Measurements from ENCODE around the gene OBI1. TPM values are rescaled to one million over a fixed set of nuclear protein-coding genes. Genes with fewer than 3 reads are reported as not detected.

Gene OBI1
- 10 to 100 TPM in 1 of 4 donors, 1 to 10 TPM in 3; 5.3 to 10.6 (median 6.7) TPM for total RNA-seq

GRCh38 chr13:78658630-78659449 lies at the start of gene OBI1:
Gene OBI1 (minus strand): TSS chr13:78659155. CDS start chr13:78659120, 35 bp downstream.
- under 1% methylated on average over 39 of the region's 67 CpGs for WGBS
- TF ChIP-seq EP300 (IDR thresholded peaks at IDR 0.05) (no peak), POLR2AphosphoS5 (IDR thresholded peaks at IDR 0.05) (peak in 1 of 3 donors; percentile 94), POLR2A (IDR thresholded peaks at IDR 0.05) (peak in 1 of 2 donors; percentile 53), CTCF (IDR thresholded peaks at IDR 0.05) (no peak)
- H3K27me3 ChIP-seq, result no peaks in the 10 kb centered on the region
- no peaks in the 10 kb centered on the region for H3K36me3 ChIP-seq
- peak within 1 kb of the TSS; percentile 65 for H3K4me3 ChIP-seq
- peak within 1 kb of the TSS; percentile 64 for H3K27ac ChIP-seq
- no peaks in the 10 kb centered on the region for H3K9me3 ChIP-seq
- H3K4me1 ChIP-seq, result peaks cover 31% of the 10 kb centered on the region
- peak; percentile 94 for DNase-seq (ENCODE audit: low spot score in 2 of 2)

GRCh38 chr13:78701383-78701782 lies 42.4 kb upstream of the OBI1 start:
- TF ChIP-seq POLR2A (IDR thresholded peaks at IDR 0.05) (no peak), CTCF (IDR thresholded peaks at IDR 0.05) (no peak), POLR2AphosphoS5 (IDR thresholded peaks at IDR 0.05) (no peak), EP300 (IDR thresholded peaks at IDR 0.05) (no peak)
- Histone ChIP-seq H3K27ac (no peak overlapping the region), H3K9me3 (no peaks in the 10 kb centered on the region), H3K4me1 (no peaks in the 10 kb centered on the region), H3K4me3 (no peak overlapping the region), H3K36me3 (no peaks in the 10 kb centered on the region), H3K27me3 (no peaks in the 10 kb centered on the region)
- no peak for DNase-seq (ENCODE audit: low spot score in 2 of 2)
- WGBS, result 33% methylated on average over 1 of the region's 1 CpG

- H3K4me1 ChIP-seq, result no peaks in the 10 kb centered on the region
- no peak for TF ChIP-seq POLR2AphosphoS5 (IDR thresholded peaks at IDR 0.05)
- no peak for TF ChIP-seq EP300 (IDR thresholded peaks at IDR 0.05)
- no peak for TF ChIP-seq CTCF (IDR thresholded peaks at IDR 0.05)
- TF ChIP-seq POLR2A (IDR thresholded peaks at IDR 0.05), result no peak
- WGBS, result 40% methylated on average over 3 of the region's 3 CpGs
Observed at GRCh38 chr13:78700121-78700910, 41.4 kb upstream of the OBI1 start.

GRCh38 chr13:78689011-78689410 lies 30.1 kb upstream of the OBI1 start:
- no peaks in the 10 kb centered on the region for H3K9me3 ChIP-seq
- H3K27me3 ChIP-seq, result no peaks in the 10 kb centered on the region
- no peak overlapping the region for H3K27ac ChIP-seq
- no peak for TF ChIP-seq CTCF (IDR thresholded peaks at IDR 0.05)
- no peak for TF ChIP-seq EP300 (IDR thresholded peaks at IDR 0.05)
- no peak for TF ChIP-seq POLR2A (IDR thresholded peaks at IDR 0.05)
- no peak for TF ChIP-seq POLR2AphosphoS5 (IDR thresholded peaks at IDR 0.05)
- H3K4me1 ChIP-seq, result no peaks in the 10 kb centered on the region
- WGBS, result 35% methylated on average over 2 of the region's 2 CpGs
- DNase-seq (ENCODE audit: low spot score in 2 of 2), result no peak
- no peaks in the 10 kb centered on the region for H3K36me3 ChIP-seq
- no peak overlapping the region for H3K4me3 ChIP-seq

More at GRCh38 chr13:78700121-78700910, 41.4 kb upstream of the OBI1 start:
- Histone ChIP-seq H3K4me3 (no peak overlapping the region), H3K9me3 (no peaks in the 10 kb centered on the region), H3K27me3 (no peaks in the 10 kb centered on the region), H3K36me3 (no peaks in the 10 kb centered on the region), H3K27ac (no peak overlapping the region)
- no peak for DNase-seq (ENCODE audit: low spot score in 2 of 2)

GRCh38 chr13:78686461-78686860 lies 27.5 kb upstream of the OBI1 start:
- WGBS, result 92% methylated on average over 4 of the region's 4 CpGs
- H3K27me3 ChIP-seq, result no peaks in the 10 kb centered on the region
- H3K4me3 ChIP-seq, result no peak overlapping the region
- TF ChIP-seq POLR2AphosphoS5 (IDR thresholded peaks at IDR 0.05), result no peak
- TF ChIP-seq POLR2A (IDR thresholded peaks at IDR 0.05), result no peak
- TF ChIP-seq CTCF (IDR thresholded peaks at IDR 0.05), result no peak
- TF ChIP-seq EP300 (IDR thresholded peaks at IDR 0.05), result no peak
- no peak for DNase-seq (ENCODE audit: low spot score in 2 of 2)
- no peaks in the 10 kb centered on the region for H3K9me3 ChIP-seq
- H3K27ac ChIP-seq, result no peak overlapping the region
- no peaks in the 10 kb centered on the region for H3K36me3 ChIP-seq
- H3K4me1 ChIP-seq, result no peaks in the 10 kb centered on the region
